GM21381 (cell line): Measurements from ENCODE around the gene CRAMP1.
"Not testable (repeated sequence)": the region's sequence is repeated elsewhere in the genome, so short reads cannot be mapped to it uniquely, and the experiment has no call there.

Experiments
- ATAC-seq: cut with Tn5 transposase; IDR thresholded peaks from one replicate; pipeline ENCODE4 v1.9.1; 2021; ENCODE audit warnings: mild to moderate bottlenecking, moderate library complexity; ENCODE audit not compliant: unreplicated experiment

Gene CRAMP1

GRCh38 chr16:1612320-1613111, at the start of gene CRAMP1:
CRAMP1 (plus strand) TSS chr16:1612360; CDS start chr16:1614640, 2,280 bp downstream.
- no peak for ATAC-seq

GRCh38 chr16:1563786-1564185, 48.4 kb upstream of the CRAMP1 start:
- no peak for ATAC-seq

- no peak for ATAC-seq
These were observed 47.8 kb upstream of the CRAMP1 start for GRCh38 chr16:1564325-1564724.

- no peak for ATAC-seq
These were observed 46.9 kb upstream of the CRAMP1 start for GRCh38 chr16:1565083-1565805.

- ATAC-seq, result no peak
These were observed 44.2 kb upstream of the CRAMP1 start for GRCh38 chr16:1567988-1568387.

GRCh38 chr16:1571012-1571671, 41.0 kb upstream of the CRAMP1 start:
- no peak for ATAC-seq

- no peak for ATAC-seq
These were observed 39.5 kb upstream of the CRAMP1 start for GRCh38 chr16:1572673-1573072.

- no peak for ATAC-seq
These were observed 38.9 kb upstream of the CRAMP1 start for GRCh38 chr16:1573301-1573700.

- ATAC-seq, result no peak
These were observed 36.6 kb upstream of the CRAMP1 start for GRCh38 chr16:1575578-1575977.

- ATAC-seq, result no peak
These were observed 32.9 kb upstream of the CRAMP1 start for GRCh38 chr16:1579214-1579613.

GRCh38 chr16:1580256-1580655, 31.9 kb upstream of the CRAMP1 start:
- no peak for ATAC-seq

- no peak for ATAC-seq
These were observed 31.2 kb upstream of the CRAMP1 start for GRCh38 chr16:1580956-1581355.

- no peak for ATAC-seq
These were observed 30.4 kb upstream of the CRAMP1 start for GRCh38 chr16:1581804-1582203.

GRCh38 chr16:1583180-1583579, 29.0 kb upstream of the CRAMP1 start:
- ATAC-seq, result no peak

- ATAC-seq, result no peak
These were observed 27.2 kb upstream of the CRAMP1 start for GRCh38 chr16:1584926-1585484.

GRCh38 chr16:1590366-1590765, 21.8 kb upstream of the CRAMP1 start:
- no peak for ATAC-seq

GRCh38 chr16:1590930-1591705, 21.0 kb upstream of the CRAMP1 start:
- ATAC-seq, result no peak

GRCh38 chr16:1592446-1592845, 19.7 kb upstream of the CRAMP1 start:
- ATAC-seq, result no peak

- ATAC-seq, result not testable (repeated sequence)
These were observed 16.6 kb upstream of the CRAMP1 start for GRCh38 chr16:1595511-1595910.

GRCh38 chr16:1596516-1596915, 15.6 kb upstream of the CRAMP1 start:
- ATAC-seq, result no peak

GRCh38 chr16:1597154-1597553, 15.0 kb upstream of the CRAMP1 start:
- no peak for ATAC-seq
